HCT116 (cell line): ENCODE data around the gene ACACA. TPM values are rescaled to one million over a fixed set of nuclear protein-coding genes. Genes with fewer than 3 reads are reported as not detected.

Experiments
- ATAC-seq: fragments of 200-7000 bp; cut with Tn5 transposase; 2 replicates; pipeline ENCODE4 v1.9.1; 2020; ENCODE audit warnings: mild to moderate bottlenecking, moderate library complexity
- BruUV-seq: library from RNA; stranded (reverse); fragments of 400-500 nt; replicated peaks from 2 replicates; lab custom pipeline; 2021; lab: Mats Ljungman, UMichigan
- CTCF ChIA-PET: fragments of 300-600 bp; sonication (Branson Sonifier 250); formaldehyde crosslinking; loops from one replicate; lab custom pipeline; 2021; ENCODE audit warnings: antibody characterized with exemption; lab: Charles Lee
- POLR2A ChIA-PET: fragments of 300-600, 350-600 bp; sonication (Branson Sonifier 250); formaldehyde crosslinking; loops from one replicate; lab custom pipeline; 2021; ENCODE audit warnings: antibody characterized with exemption; lab: Charles Lee
- RAD21 ChIA-PET, 2 experiments: fragments of 300-600 bp; sonication (Branson Sonifier 250); formaldehyde crosslinking; loops; one replicate each; lab custom pipeline; 2023; ENCODE audit warnings: low total read pairs in 2 of 2; ENCODE audit not compliant: uncharacterized antibody in 2 of 2, unreplicated experiment in 2 of 2, low non-redundant PET in 1 of 2; lab: Charles Lee
- DNase-seq: peaks from one replicate; pipeline ENCODE4 v3.0.0-alpha.2; 2010; ENCODE audit warnings: low read depth, low spot score
- H2AFZ ChIP-seq: fragments of 200-600 bp; shearing (Covaris generic), sonication (generic); 2 replicates; pipeline ENCODE4 v1.6.1; 2017; ENCODE audit warnings: low read depth, mixed run types, mixed read lengths, antibody characterized with exemption, low read length; ENCODE audit not compliant: poor library complexity, severe bottlenecking
- H3K27ac ChIP-seq: 2 replicates; pipeline ENCODE4 v1.5.1; 2012; ENCODE audit warnings: low read depth, low read length
- H3K27me3 ChIP-seq: fragments of 200-600 bp; sonication (generic); 2 replicates; pipeline ENCODE4 v1.6.1; 2016; ENCODE audit warnings: mixed run types, low read length, mixed read lengths; ENCODE audit not compliant: insufficient read depth
- H3K36me3 ChIP-seq, 2 experiments: fragments of 200-500 bp in 1 of 2; fragments of 200-600 bp in 1 of 2; sonication (Bioruptor generic) in 1 of 2; sonication (generic) in 1 of 2; 2 replicates each; pipeline versions ENCODE4 v1.5.1 to v1.6.1; 2014 to 2016; ENCODE audit warnings: low read length in 2 of 2, inconsistent platforms in 1 of 2, mixed read lengths in 1 of 2, mixed run types in 1 of 2; ENCODE audit not compliant: insufficient read depth in 2 of 2, control insufficient read depth in 1 of 2
- H3K4me1 ChIP-seq, 2 experiments: fragments of 200-600 bp in 1 of 2; sonication (generic) in 1 of 2; 2 replicates each; pipeline versions ENCODE4 v1.5.1 to v1.6.1; 2012 to 2017; ENCODE audit warnings: low read length in 2 of 2, inconsistent platforms in 1 of 2, mild to moderate bottlenecking in 1 of 2, mixed read lengths in 1 of 2, mixed run types in 1 of 2, moderate library complexity in 1 of 2; ENCODE audit not compliant: insufficient read depth in 2 of 2, control insufficient read depth in 1 of 2
- H3K4me2 ChIP-seq: fragments of 200-600 bp; sonication (generic); 2 replicates; pipeline ENCODE4 v1.6.1; 2017; ENCODE audit warnings: mixed run types, low read length, mixed read lengths
- H3K4me3 ChIP-seq, 2 experiments: fragments of 200-600 bp in 1 of 2; sonication (generic) in 1 of 2; replicated peaks in 1 of 2; 2 replicates each; pipeline ENCODE4 v1.5.1; 2011 to 2016; ENCODE audit warnings: low read length in 2 of 2, control low read depth in 1 of 2, low read depth in 1 of 2, mild to moderate bottlenecking in 1 of 2, mixed read lengths in 1 of 2, mixed run types in 1 of 2
- H3K79me2 ChIP-seq: fragments of 200-600 bp; sonication (generic); 2 replicates; pipeline ENCODE4 v1.6.1; 2017; ENCODE audit warnings: mild to moderate bottlenecking, mixed run types, low read length, moderate library complexity, mixed read lengths; ENCODE audit not compliant: insufficient read depth
- H3K9ac ChIP-seq: fragments of 200-600 bp; sonication (generic); 2 replicates; pipeline ENCODE4 v1.6.1; 2016; ENCODE audit warnings: low read length, mixed read lengths
- H3K9me2 ChIP-seq: fragments of 200-600 bp; sonication (generic), shearing (Covaris generic); 2 replicates; pipeline ENCODE4 v1.6.1; 2017; ENCODE audit warnings: mixed run types, mild to moderate bottlenecking, moderate library complexity; ENCODE audit not compliant: insufficient read depth
- H3K9me3 ChIP-seq, 2 experiments: fragments of 200-500 bp in 1 of 2; fragments of 200-600 bp in 1 of 2; sonication (Bioruptor generic) in 1 of 2; sonication (generic) in 1 of 2; 2 replicates each; pipeline ENCODE4 v1.6.1; 2014 to 2017; ENCODE audit warnings: low read length in 2 of 2, mixed read lengths in 2 of 2, inconsistent platforms in 1 of 2, low read depth in 1 of 2, mild to moderate bottlenecking in 1 of 2, mixed run types in 1 of 2, moderate library complexity in 1 of 2; ENCODE audit not compliant: control insufficient read depth in 1 of 2, insufficient read depth in 1 of 2
- H4K20me1 ChIP-seq: fragments of 200-600 bp; sonication (generic), shearing (Covaris generic); 2 replicates; pipeline ENCODE4 v1.6.1; 2017; ENCODE audit warnings: mixed run types, mild to moderate bottlenecking, moderate library complexity; ENCODE audit not compliant: insufficient read depth
- CBX3 ChIP-seq: IDR thresholded peaks from 2 replicates; pipeline ENCODE4 v1.6.1; 2012; ENCODE audit warnings: low read depth
- CEBPB ChIP-seq: IDR thresholded peaks from 2 replicates; pipeline ENCODE4 v1.6.1; 2012; ENCODE audit warnings: low read depth
- EGR1 ChIP-seq: IDR thresholded peaks from 2 replicates; pipeline ENCODE4 v1.6.1; 2012; ENCODE audit warnings: low read depth
- ELF1 ChIP-seq: IDR thresholded peaks from 2 replicates; pipeline ENCODE4 v1.6.1; 2012; ENCODE audit warnings: low read depth, borderline replicate concordance
- EZH2phosphoT487 ChIP-seq: fragments of 200-600 bp; IDR thresholded peaks from 2 replicates; pipeline ENCODE4 v1.6.1; 2018; ENCODE audit warnings: antibody characterized with exemption, borderline replicate concordance
- FOSL1 ChIP-seq: IDR thresholded peaks from 2 replicates; pipeline ENCODE4 v1.6.1; 2012; ENCODE audit warnings: low read depth
- JUND ChIP-seq: IDR thresholded peaks from 2 replicates; pipeline ENCODE4 v1.6.1; 2012
- POLR2A ChIP-seq: IDR thresholded peaks from 2 replicates; pipeline ENCODE4 v1.7.0; 2011; ENCODE audit warnings: borderline replicate concordance; ENCODE audit not compliant: insufficient read depth, insufficient read length; ENCODE audit errors: extremely low read depth
- SIN3A ChIP-seq: IDR thresholded peaks from 2 replicates; pipeline ENCODE4 v1.6.1; 2012; ENCODE audit warnings: low read depth
- SP1 ChIP-seq: IDR thresholded peaks from 2 replicates; pipeline ENCODE4 v1.6.1; 2012; ENCODE audit warnings: low read depth
- TCF7L2 ChIP-seq: IDR thresholded peaks from 2 replicates; pipeline ENCODE4 v1.7.0; 2011; ENCODE audit warnings: borderline replicate concordance, inconsistent platforms; ENCODE audit not compliant: insufficient read depth, insufficient read length; ENCODE audit errors: extremely low read depth
- YY1 ChIP-seq: IDR thresholded peaks from 2 replicates; pipeline ENCODE4 v1.6.1; 2011; ENCODE audit warnings: low read length, low read depth, moderate library complexity, mild to moderate bottlenecking; ENCODE audit not compliant: insufficient replicate concordance; ENCODE audit errors: extremely low read depth
- ZFX ChIP-seq: fragments of 450-650 bp; IDR thresholded peaks from 2 replicates; pipeline ENCODE4 v1.6.1; 2017
- ZNF274 ChIP-seq: fragments of 200-500 bp; sonication (Bioruptor generic); IDR thresholded peaks from 2 replicates; pipeline ENCODE4 v1.6.1; 2014; ENCODE audit warnings: mild to moderate bottlenecking, low read depth, low read length, inconsistent platforms
- intact Hi-C: fragments of 100-400 bp; cut with micrococcal nuclease; formaldehyde crosslinking; loops from 2 replicates; pipeline ENCODE4 v1.10.0; 2022
- total RNA-seq: library from RNA; stranded (reverse); gene quantifications from one replicate; pipeline ENCODE4 v1.2.1, GENCODE V29; 2021; ENCODE audit not compliant: unreplicated experiment
- TF ChIP-seq, protein P1 (sequence below): IDR thresholded peaks from 2 replicates; pipeline ENCODE4 v1.6.1; 2012
- TF ChIP-seq, protein P2 (sequence below): IDR thresholded peaks from 2 replicates; pipeline ENCODE4 v1.6.1; 2011; ENCODE audit warnings: mild to moderate bottlenecking, low read length, moderate library complexity; ENCODE audit not compliant: insufficient replicate concordance; ENCODE audit errors: extremely low read depth
- TF ChIP-seq, protein P3 (sequence below): IDR thresholded peaks from 2 replicates; pipeline ENCODE4 v1.6.1; 2012

Gene ACACA
- total RNA-seq, 1 experiment from 2014 or later: 161 TPM

DNA sequence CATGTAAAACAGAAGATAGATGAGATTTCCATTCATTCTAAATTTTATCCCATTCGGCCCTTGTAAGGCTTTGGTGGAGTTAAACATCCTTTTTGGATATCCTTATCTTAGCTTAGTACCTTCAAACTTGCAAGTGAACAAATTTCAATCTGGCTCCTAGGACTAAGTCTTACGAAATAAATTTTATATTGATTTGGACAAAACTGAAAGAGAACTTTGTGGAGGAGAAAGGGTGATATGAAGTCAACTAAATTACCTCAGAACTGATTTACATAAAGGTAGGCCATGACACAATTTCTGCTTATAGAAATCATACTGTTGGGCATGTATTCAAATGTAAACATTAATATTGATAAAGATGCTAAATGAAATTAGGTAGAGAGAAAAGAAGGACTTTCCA is 206.1 kb downstream of the ACACA start:
- Histone ChIP-seq H3K27ac (no peak overlapping the region), H3K36me3 (peaks cover 12 to 27% of the 10 kb centered on the region in 2 experiments; a peak in 2 of 4 replicates), H3K4me3 (no peak overlapping the region), H3K4me1 (no peaks in the 10 kb centered on the region), H3K9ac (no peak overlapping the region), H4K20me1 (no peaks in the 10 kb centered on the region), H2AFZ (no peak overlapping the region), H3K9me3 (no peaks in the 10 kb centered on the region), H3K27me3 (no peaks in the 10 kb centered on the region), H3K79me2 (no peaks in the 10 kb centered on the region), H3K9me2 (no peaks in the 10 kb centered on the region), H3K4me2 (no peak overlapping the region)
- intact Hi-C loops: no loop called here
- TF ChIP-seq ZFX (no peak), SP1 (no peak), YY1 (no peak), FOSL1 (no peak), ELF1 (no peak), SIN3A (no peak)
- TF ChIP-seq, protein P1, sequence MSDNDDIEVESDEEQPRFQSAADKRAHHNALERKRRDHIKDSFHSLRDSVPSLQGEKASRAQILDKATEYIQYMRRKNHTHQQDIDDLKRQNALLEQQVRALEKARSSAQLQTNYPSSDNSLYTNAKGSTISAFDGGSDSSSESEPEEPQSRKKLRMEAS: no peak
- ChIA-PET CTCF (interaction anchor here (1.0 kb wide), 1 partner anchor 597 kb away, joined by 3 read pairs; no protein-coding TSS in a partner anchor), POLR2A (no interaction called here), RAD21 (no interaction called here)
- no TSS peak for BruUV-seq
- no peak for DNase-seq
- no peak for ATAC-seq

DNA sequence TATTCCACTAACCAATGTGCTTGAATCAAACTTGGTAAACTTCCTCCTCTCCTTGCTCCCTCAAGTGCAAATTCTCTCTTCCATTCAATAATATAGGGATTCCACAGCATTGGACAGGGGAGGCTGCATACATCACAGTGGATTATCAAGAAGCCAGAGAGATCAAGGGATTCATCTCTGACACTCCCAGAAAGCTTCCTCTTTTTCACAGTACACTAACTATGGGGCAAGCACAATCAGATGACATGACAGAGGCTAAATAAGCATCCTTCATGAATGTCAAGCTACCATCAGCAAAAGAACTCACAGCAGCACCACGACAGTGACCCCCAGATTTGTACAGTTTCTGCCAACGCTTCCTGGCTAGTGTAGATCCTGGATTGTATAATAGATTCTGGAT is 209.3 kb downstream of the ACACA start:
- no peaks in the 10 kb centered on the region for H3K4me1 ChIP-seq
- no peaks in the 10 kb centered on the region for H3K79me2 ChIP-seq
- ATAC-seq (no peak), DNase-seq (no peak)
- H2AFZ ChIP-seq: no peak overlapping the region
- H3K27ac ChIP-seq: no peak overlapping the region
- TSS peak; percentile 1 for BruUV-seq
- intact Hi-C loops: no loop called here
- no peak overlapping the region for H3K9ac ChIP-seq
- no peaks in the 10 kb centered on the region for H4K20me1 ChIP-seq
- H3K9me2 ChIP-seq: no peaks in the 10 kb centered on the region
- no peaks in the 10 kb centered on the region for H3K27me3 ChIP-seq
- H3K9me3 ChIP-seq: no peaks in the 10 kb centered on the region
- ChIA-PET RAD21 (no interaction called here), CTCF (no interaction called here), POLR2A (interaction anchor here (0.6 kb wide), 1 partner anchor 20 kb away, joined by 3 read pairs; no protein-coding TSS in a partner anchor)
- H3K4me3 ChIP-seq: no peak overlapping the region
- H3K36me3 ChIP-seq: peaks cover 4 to 11% of the 10 kb centered on the region in 2 experiments; a peak in 2 of 4 replicates
- no peak overlapping the region for H3K4me2 ChIP-seq
- TF ChIP-seq, protein P2, sequence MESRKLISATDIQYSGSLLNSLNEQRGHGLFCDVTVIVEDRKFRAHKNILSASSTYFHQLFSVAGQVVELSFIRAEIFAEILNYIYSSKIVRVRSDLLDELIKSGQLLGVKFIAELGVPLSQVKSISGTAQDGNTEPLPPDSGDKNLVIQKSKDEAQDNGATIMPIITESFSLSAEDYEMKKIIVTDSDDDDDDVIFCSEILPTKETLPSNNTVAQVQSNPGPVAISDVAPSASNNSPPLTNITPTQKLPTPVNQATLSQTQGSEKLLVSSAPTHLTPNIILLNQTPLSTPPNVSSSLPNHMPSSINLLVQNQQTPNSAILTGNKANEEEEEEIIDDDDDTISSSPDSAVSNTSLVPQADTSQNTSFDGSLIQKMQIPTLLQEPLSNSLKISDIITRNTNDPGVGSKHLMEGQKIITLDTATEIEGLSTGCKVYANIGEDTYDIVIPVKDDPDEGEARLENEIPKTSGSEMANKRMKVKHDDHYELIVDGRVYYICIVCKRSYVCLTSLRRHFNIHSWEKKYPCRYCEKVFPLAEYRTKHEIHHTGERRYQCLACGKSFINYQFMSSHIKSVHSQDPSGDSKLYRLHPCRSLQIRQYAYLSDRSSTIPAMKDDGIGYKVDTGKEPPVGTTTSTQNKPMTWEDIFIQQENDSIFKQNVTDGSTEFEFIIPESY: no peak
- TF ChIP-seq JUND (no peak), CBX3 (no peak), CEBPB (no peak), FOSL1 (no peak), ZNF274 (no peak), SIN3A (no peak), POLR2A (no peak), EZH2phosphoT487 (no peak), SP1 (no peak), TCF7L2 (no peak), EGR1 (no peak)
- TF ChIP-seq, protein P3, sequence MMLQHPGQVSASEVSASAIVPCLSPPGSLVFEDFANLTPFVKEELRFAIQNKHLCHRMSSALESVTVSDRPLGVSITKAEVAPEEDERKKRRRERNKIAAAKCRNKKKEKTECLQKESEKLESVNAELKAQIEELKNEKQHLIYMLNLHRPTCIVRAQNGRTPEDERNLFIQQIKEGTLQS: no peak
